Vagina (tissue), 2 donors: ENCODE measurements around the gene CMSS1.

Source experiments
- CTCF ChIP-seq, 3 experiments: fragments of 450-650 bp in 2 of 3; fragments of 200-600 bp in 1 of 3; sonication (generic) in 1 of 3; IDR thresholded peaks; one replicate each; pipeline ENCODE4 v1.5.1; 2017 to 2019; ENCODE audit warnings: antibody characterized with exemption in 3 of 3, mild to moderate bottlenecking in 2 of 3, moderate library complexity in 2 of 3
- POLR2AphosphoS5 ChIP-seq, 2 donors: sonication (generic); formaldehyde crosslinking; IDR thresholded peaks; one replicate each; pipeline ENCODE4 v1.9.0; 2017; ENCODE audit warnings: antibody characterized with exemption in 2 of 2, mild to moderate bottlenecking in 2 of 2, low read depth in 1 of 2; ENCODE audit not compliant: insufficient read depth in 1 of 2

GRCh38 chr3:99854756-99855298 lies 37.2 kb downstream of the CMSS1 start:
- TF ChIP-seq CTCF (IDR thresholded peaks at IDR 0.05) (no peak), POLR2AphosphoS5 (IDR thresholded peaks at IDR 0.05; ENCODE audit: insufficient read depth in 1 of 2, low read depth in 1 of 2) (no peak)
